Lower lobe of right lung (tissue), 2 donors: ENCODE data around the gene CST11. TPM values are rescaled to one million over a fixed set of nuclear protein-coding genes. Genes with fewer than 3 reads are reported as not detected.

Source experiments
- ATAC-seq, 2 donors: fragments of 200-7000 bp; cut with Tn5 transposase; one replicate each; pipeline ENCODE4 v1.9.1; 2020 to 2022; ENCODE audit warnings: mild to moderate bottlenecking in 2 of 2, moderate library complexity in 2 of 2
- DNase-seq: peaks from one replicate; pipeline ENCODE4 v3.0.0-alpha.2; 2020
- H3K27ac ChIP-seq: fragments of 200-600 bp; one replicate; pipeline ENCODE4 v1.8.0; 2022
- H3K27me3 ChIP-seq: fragments of 200-600 bp; one replicate; pipeline ENCODE4 v1.8.0; 2022; ENCODE audit warnings: low read depth
- H3K36me3 ChIP-seq: fragments of 200-600 bp; one replicate; pipeline ENCODE4 v1.8.0; 2022; ENCODE audit warnings: mild to moderate bottlenecking
- H3K4me1 ChIP-seq: fragments of 200-600 bp; one replicate; pipeline ENCODE4 v1.8.0; 2022
- H3K4me3 ChIP-seq: fragments of 200-600 bp; one replicate; pipeline ENCODE4 v1.8.0; 2022; ENCODE audit warnings: mild to moderate bottlenecking
- H3K9me3 ChIP-seq: fragments of 200-600 bp; one replicate; pipeline ENCODE4 v1.8.0; 2022
- CTCF ChIP-seq: fragments of 200-600 bp; IDR thresholded peaks from one replicate; pipeline ENCODE4 v1.8.0; 2022; ENCODE audit warnings: antibody characterized with exemption, mild to moderate bottlenecking
- intact Hi-C: fragments of 100-400 bp; cut with DNase I; formaldehyde crosslinking; loops from one replicate; pipeline ENCODE4 v1.11.0; 2022
- total RNA-seq: library from RNA; stranded (reverse); fragmentation: NEBNext Ultra II Directional; extraction: Animal tissue kit (Norgen Biotek cat#: 25700); gene quantifications from one replicate; pipeline ENCODE4 v1.2.1, GENCODE V29; 2021
- donor health status: DM: no; HTN: yes; CAD: no; lungs with severe emphysema.

Gene CST11
- total RNA-seq, 1 donor from 2014 or later = not detected

GRCh38 chr20:23446505-23446904 lies 6.2 kb downstream of the CST11 start:
- peak; percentile 48 for TF ChIP-seq CTCF
- ATAC-seq (peak in 1 of 2 donors; percentile 61), DNase-seq (no peak)
- no peaks in the 10 kb centered on the region for H3K36me3 ChIP-seq
- intact Hi-C loops = no loop called here
- no peaks in the 10 kb centered on the region for H3K27me3 ChIP-seq
- no peaks in the 10 kb centered on the region for H3K4me1 ChIP-seq
- no peak overlapping the region for H3K27ac ChIP-seq
- H3K9me3 ChIP-seq = no peaks in the 10 kb centered on the region
- no peak overlapping the region for H3K4me3 ChIP-seq

GRCh38 chr20:23445596-23446217 lies 7.0 kb downstream of the CST11 start:
- intact Hi-C loops = no loop called here
- H3K4me3 ChIP-seq = no peak overlapping the region
- no peak overlapping the region for H3K27ac ChIP-seq

GRCh38 chr20:23444859-23445258 lies 7.8 kb downstream of the CST11 start:
- no peak for TF ChIP-seq CTCF
- H3K4me3 ChIP-seq = no peak overlapping the region
- no peak for ATAC-seq

More at GRCh38 chr20:23445596-23446217, 7.0 kb downstream of the CST11 start:
- H3K36me3 ChIP-seq = no peaks in the 10 kb centered on the region
- TF ChIP-seq CTCF = no peak
- no peak for ATAC-seq
- H3K27me3 ChIP-seq = no peaks in the 10 kb centered on the region
- H3K4me1 ChIP-seq = no peaks in the 10 kb centered on the region
- no peaks in the 10 kb centered on the region for H3K9me3 ChIP-seq
- DNase-seq = no peak

GRCh38 chr20:23442436-23442835 lies 10.2 kb downstream of the CST11 start:
- no peaks in the 10 kb centered on the region for H3K9me3 ChIP-seq
- no peak for TF ChIP-seq CTCF
- DNase-seq (no peak), ATAC-seq (no peak)
- H3K4me3 ChIP-seq = no peak overlapping the region
- no peak overlapping the region for H3K27ac ChIP-seq
- intact Hi-C loops = no loop called here
- H3K36me3 ChIP-seq = no peaks in the 10 kb centered on the region
- H3K4me1 ChIP-seq = no peaks in the 10 kb centered on the region
- no peaks in the 10 kb centered on the region for H3K27me3 ChIP-seq

More at GRCh38 chr20:23444859-23445258, 7.8 kb downstream of the CST11 start:
- Histone ChIP-seq H3K27me3 (no peaks in the 10 kb centered on the region), H3K27ac (no peak overlapping the region), H3K9me3 (no peaks in the 10 kb centered on the region), H3K4me1 (no peaks in the 10 kb centered on the region), H3K36me3 (no peaks in the 10 kb centered on the region)
- intact Hi-C loops = no loop called here
- DNase-seq = no peak

GRCh38 chr20:23441850-23442313 lies 10.8 kb downstream of the CST11 start:
- ATAC-seq (peak; percentile 81 to 82), DNase-seq (no peak)
- intact Hi-C loops = no loop called here
- Histone ChIP-seq H3K9me3 (no peaks in the 10 kb centered on the region), H3K4me3 (no peak overlapping the region), H3K36me3 (no peaks in the 10 kb centered on the region), H3K4me1 (no peaks in the 10 kb centered on the region), H3K27me3 (no peaks in the 10 kb centered on the region), H3K27ac (no peak overlapping the region)
- peak; percentile 87 for TF ChIP-seq CTCF
